NCI-H446 treated with DMSO at 0.1 percent for 48 hours (cell line): ENCODE measurements around the gene KIAA1671.
"Not testable (repeated sequence)": the region's sequence is repeated elsewhere in the genome, so short reads cannot be mapped to it uniquely, and the experiment has no call there.

Experiments
- DNase-seq: peaks from one replicate; lab custom pipeline; 2025; lab: John Stamatoyannopoulos, UW

The KIAA1671 gene

GRCh38 chr22:25172153-25172552 lies 219.6 kb downstream of the KIAA1671 start:
- no peak for DNase-seq

DNA sequence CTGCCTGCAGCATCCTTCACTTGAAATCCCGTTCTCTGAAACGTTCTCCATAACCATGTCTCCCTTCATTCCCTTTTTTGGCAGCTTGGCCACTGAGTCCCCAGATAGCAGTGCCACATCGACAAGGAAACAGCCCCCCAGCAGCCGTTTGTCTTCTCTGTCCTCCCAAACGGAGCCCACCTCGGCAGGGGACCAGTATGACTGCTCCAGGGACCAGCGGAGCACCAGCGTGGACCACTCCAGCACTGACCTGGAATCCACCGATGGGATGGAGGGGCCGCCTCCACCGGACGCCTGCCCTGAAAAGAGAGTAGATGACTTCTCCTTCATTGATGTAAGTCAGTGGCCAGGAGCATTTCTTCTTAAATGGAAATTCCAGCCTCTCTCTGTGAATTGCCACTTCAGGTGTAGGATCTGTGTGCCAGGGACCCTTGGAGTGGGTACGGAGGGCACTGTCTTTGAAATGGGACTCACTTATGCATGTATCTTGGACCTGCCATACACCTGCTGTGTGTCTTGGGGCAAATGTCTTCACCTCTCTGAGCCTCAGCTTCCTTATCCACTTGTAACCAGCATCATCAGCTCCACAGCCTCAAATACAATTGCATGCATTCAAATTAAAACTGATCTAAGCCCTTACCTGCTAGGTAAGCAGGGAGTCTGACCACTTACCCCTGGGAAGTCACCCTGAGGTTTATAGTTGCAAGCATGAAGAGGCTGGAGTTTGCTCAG lies 221.8 kb downstream of the KIAA1671 start:
- no peak for DNase-seq

- no peak for DNase-seq
Observed at GRCh38 chr22:25174888-25175411, 222.4 kb downstream of the KIAA1671 start.

GRCh38 chr22:25176175-25176574 lies 223.7 kb downstream of the KIAA1671 start:
- DNase-seq = no peak

DNA sequence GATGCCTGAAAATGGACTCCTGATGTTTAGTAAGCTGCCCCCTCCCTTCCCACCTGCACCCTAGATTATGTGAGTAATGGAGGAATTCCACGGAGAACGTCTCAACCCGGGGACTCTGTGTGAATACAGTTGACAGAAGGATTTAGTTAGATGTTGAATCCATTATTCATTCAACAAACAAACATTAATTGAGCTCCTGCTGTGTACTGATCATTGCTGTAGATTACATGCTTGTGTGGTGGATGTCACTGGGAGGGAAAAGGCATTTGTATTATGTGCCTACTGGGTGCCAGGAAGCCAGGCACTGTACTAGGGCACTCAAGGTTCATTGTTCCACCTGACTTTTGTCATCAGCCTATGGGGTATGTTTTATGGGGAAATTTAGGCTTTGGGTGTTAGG lies 224.3 kb downstream of the KIAA1671 start:
- DNase-seq = no peak

- DNase-seq = no peak
Observed at GRCh38 chr22:25177226-25177625, 224.7 kb downstream of the KIAA1671 start.

DNA sequence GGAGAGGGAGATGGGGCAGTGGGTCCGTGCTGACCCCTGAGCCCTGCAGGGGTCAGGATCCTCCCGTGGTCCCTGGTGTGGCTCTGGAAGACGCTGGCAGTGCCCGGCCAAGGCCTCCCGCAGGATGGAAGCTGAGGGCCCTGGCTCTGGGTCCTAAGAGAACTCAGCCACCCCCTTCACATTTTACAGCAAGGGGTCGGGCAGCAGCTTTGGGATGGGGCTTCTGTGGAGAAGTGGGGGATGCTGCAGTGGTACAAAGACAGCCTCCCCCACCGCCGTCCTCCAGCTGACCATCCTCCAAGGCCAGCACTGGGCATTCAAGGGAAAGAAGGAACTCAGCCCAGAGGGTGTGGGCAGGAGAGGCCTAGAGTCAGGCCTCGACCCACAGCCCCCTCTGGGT lies 225.4 kb downstream of the KIAA1671 start:
- no peak for DNase-seq

DNA sequence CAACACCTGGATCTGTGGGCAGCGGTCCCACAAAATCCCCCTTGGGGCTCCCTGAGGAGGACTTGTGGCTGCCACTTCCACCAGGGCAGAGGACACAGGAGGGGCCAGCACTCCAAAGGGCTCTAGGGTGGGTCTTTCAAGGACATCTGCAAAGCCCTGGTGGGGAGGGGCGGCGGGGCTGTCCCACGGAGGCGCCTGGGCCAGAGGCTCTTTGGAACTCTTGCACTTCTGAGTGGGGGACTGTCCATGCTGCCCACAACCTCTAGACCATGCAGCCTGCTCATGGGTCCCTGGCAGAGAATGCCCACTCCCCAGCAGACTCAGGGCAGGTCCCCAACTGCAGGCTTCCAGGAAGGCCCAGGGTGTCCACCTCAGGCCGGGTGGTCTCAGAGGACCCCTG lies 225.8 kb downstream of the KIAA1671 start:
- DNase-seq = not testable (repeated sequence)

DNA sequence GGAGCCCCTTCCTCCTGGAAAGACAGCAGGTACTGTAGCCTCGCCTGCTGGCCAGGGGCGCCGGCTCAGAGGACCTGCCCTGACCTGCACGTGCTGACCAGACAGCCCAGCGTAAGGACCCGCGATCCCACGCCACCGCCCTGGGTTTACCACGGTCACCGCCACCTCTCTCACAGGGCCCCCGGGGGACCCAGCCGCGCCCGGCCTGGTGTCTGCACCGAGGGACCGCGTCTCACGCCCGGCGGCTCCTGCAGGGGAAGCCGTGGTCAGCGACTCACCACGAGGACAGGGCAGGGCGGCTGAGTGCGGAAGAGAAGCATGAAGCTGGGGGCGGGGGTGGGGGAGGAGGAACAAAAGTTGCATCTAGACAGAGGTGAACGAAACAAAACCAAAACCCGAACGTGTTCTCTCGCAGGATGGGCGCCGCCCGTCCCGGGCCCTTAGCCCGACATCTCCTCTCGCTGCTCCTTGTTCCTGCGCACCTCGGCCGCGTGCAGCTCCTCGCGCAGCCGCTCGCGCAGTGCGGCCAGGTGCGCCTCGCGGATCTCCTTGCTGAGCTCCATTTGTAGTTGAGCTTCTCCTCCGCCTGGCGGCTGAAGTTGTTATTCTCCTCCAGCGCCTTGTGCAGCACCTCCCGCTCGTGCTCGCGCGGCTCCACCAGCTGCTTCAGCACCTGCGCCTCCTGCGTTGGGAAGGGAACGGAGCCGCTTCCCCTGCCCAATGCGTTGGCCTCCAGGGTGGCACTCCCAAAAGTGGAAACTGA lies 226.5 kb downstream of the KIAA1671 start:
- DNase-seq = not testable (repeated sequence)

DNA sequence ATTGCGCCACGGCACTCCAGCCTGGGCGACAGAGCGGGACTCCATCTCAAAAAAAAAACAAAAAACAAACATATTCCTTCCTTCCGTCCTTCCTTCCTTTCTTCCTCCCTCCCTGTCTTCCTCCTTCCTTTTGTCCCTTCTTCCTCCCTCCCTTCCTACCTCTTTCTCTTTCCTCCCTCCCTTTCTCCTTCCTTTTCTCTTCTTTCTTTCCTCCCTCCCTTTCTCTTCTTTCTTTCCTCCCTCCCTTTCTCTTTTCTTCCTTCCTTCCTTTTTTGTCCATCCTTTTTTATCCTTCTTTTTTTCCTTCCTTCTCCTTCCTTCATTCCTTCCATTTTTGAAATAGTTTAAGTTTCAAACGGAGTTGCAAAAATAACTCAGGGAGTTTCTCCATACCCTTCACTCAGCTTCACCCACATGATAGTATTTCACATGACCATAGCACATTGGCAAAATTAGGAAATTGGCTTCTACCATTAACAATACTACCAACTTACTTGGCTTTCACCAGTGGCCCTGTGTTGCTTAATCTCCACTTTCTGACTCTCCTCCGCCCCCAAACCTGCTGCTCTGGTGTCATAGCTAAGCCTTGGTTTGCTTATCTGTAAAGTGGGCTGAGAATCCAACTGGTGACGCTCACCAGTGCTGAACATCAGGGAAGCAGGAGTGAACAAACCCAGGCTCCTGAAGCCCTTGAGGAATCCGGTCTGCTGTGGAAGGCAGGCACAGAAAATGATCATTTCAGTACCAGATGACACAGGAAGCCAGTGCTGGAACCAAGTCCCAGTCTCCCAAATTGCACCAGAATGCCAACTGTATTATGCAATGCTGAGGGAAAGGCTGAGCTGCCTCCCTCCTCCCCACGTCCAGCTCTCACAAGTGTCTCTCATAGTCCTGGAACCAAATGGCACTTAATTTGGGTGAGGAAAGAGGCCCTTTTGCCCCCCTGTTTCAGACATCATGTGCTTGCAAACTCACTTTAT lies 229.9 kb downstream of the KIAA1671 start:
- DNase-seq = no peak

DNA sequence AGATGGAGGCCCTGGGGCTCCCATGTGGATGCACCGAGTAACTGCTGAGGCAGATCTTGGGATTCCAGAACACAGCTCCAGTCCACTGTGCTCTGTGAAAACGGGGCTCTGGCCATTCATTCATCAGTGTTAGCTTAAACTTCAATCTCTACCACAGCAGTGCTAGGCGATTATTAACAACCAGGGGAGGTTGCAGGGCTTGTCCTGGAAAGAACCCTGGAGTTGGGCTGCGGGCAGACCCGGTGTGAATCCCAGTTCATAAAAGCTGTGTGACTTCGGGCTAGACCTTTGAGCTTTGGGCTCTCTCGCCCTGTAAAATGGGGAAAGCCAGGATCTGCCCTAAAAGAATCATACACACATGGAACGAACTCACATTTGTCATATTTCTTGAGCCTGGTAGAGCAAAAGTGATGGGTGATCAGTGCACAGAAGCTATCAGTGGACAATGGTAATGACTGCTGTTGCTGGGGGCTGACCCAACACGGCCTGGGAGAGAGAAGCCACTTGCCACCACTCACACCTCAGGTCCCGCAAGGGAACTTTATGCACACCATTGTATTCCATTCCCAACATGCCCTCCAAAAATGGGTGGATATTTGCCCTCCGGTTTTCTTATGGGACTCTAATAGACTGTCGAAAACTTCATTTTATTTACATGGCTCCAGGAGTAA lies 231.6 kb downstream of the KIAA1671 start:
- DNase-seq = no peak

GRCh38 chr22:25186140-25186539 lies 233.6 kb downstream of the KIAA1671 start:
- no peak for DNase-seq

- no peak for DNase-seq
Observed at GRCh38 chr22:25187469-25187868, 235.0 kb downstream of the KIAA1671 start.

GRCh38 chr22:25192406-25192805 lies 239.9 kb downstream of the KIAA1671 start:
- no peak for DNase-seq

- DNase-seq = no peak
Observed at GRCh38 chr22:25193130-25193529, 240.6 kb downstream of the KIAA1671 start.

DNA sequence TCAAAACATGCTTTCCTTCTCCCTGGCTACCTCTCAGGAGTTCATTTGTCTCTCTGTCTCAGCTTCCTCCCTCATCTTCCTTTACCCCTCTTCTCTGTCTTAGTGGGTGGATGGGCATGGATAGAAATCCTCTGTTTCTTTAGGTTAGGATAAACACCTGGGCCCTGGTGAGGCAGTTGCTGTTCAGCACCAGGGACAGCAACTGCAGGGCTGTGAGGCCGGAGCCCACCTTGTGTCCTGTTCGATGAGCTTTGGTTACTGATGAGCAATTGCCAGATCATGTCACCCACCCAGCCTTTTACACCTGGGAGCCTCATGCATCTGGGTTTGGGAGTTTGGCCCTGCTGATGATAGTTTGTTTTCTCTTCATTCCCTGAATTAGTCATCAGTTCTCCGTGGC lies 241.0 kb downstream of the KIAA1671 start:
- DNase-seq = no peak

DNA sequence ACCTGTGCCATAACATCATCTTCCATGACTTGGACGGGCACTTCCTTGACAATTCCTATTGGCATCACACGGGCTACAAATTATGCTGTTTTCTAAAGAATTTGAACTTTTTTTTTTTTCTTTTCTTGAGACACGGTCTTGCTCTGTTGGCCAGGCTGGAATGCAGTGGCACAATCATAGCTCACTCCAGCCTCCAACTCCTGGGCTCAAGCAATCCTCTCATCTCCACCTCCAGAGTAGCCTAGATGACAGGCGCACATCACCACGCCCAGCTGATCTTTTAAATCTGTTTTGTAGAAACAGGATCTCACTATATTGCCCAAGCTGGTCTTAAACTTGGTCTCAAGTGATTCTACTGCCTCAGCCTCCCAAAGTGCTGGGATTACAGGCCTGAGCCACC lies 243.8 kb downstream of the KIAA1671 start:
- DNase-seq = no peak

- no peak for DNase-seq
Observed at GRCh38 chr22:25197340-25197739, 244.8 kb downstream of the KIAA1671 start.

- no peak for DNase-seq
Observed at GRCh38 chr22:25199731-25200520, 247.4 kb downstream of the KIAA1671 start, which contains the start of gene CRYBB3. Gene CRYBB3, plus strand, starts transcription at chr22:25199858. Its CDS starts 1,539 bp downstream, at chr22:25201397.

DNA sequence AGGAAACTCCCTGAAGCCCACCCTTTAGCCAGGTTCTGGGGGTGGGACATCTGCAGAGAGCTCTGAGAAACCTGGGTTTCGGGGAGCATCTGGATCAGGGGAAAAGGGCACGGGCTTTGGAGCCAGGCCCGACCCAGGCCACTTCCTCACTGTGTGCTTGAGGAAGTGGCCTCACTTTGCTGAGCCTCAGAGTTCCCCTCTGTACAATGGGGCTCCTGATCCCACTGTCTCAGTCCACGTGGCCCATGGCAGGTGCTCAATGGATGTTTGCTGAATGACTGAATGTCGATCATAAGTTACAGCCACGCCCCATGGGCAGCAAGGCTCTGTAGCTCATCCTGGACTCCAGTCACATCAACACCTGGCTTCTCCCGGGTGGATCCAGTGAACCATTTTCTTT lies 248.5 kb downstream of the KIAA1671 start:
- DNase-seq = no peak
